CD4-positive, alpha-beta T cell treated with Interleukin-15 for 4 hours (primary cell): Measurements from ENCODE around the gene TMCO5A.
A peak's percentile ranks its signal among the peaks of the same experiment; 100 is the strongest.
"Not testable (repeated sequence)": the region's sequence is repeated elsewhere in the genome, so short reads cannot be mapped to it uniquely, and the experiment has no call there.

Experiments
- DNase-seq: peaks from one replicate; pipeline ENCODE4 v3.0.0-alpha.2; 2020; ENCODE audit warnings: low spot score

TMCO5A gene

GRCh38 chr15:37934340-37934739 is at the start of gene TMCO5A:
TSS of gene TMCO5A (plus strand) at chr15:37934640. CDS start at chr15:37936324, 1,684 bp downstream.
- no peak for DNase-seq

GRCh38 chr15:37885651-37886050 is 48.8 kb upstream of the TMCO5A start:
- no peak for DNase-seq

GRCh38 chr15:37888356-37888755 is 46.1 kb upstream of the TMCO5A start:
- DNase-seq = no peak

- peak; percentile 6 for DNase-seq
Measured at GRCh38 chr15:37891766-37892368, 42.6 kb upstream of the TMCO5A start.

- no peak for DNase-seq
Measured at GRCh38 chr15:37893309-37893708, 41.1 kb upstream of the TMCO5A start.

GRCh38 chr15:37898362-37898761 is 36.1 kb upstream of the TMCO5A start:
- no peak for DNase-seq

GRCh38 chr15:37900326-37901221 is 33.9 kb upstream of the TMCO5A start:
- no peak for DNase-seq

GRCh38 chr15:37902126-37902525 is 32.3 kb upstream of the TMCO5A start:
- no peak for DNase-seq

GRCh38 chr15:37903919-37904625 is 30.4 kb upstream of the TMCO5A start:
- no peak for DNase-seq

GRCh38 chr15:37907136-37907535 is 27.3 kb upstream of the TMCO5A start:
- DNase-seq = no peak

GRCh38 chr15:37921527-37922385 is 12.7 kb upstream of the TMCO5A start:
- DNase-seq = no peak

- DNase-seq = no peak
Measured at GRCh38 chr15:37926136-37926535, 8.3 kb upstream of the TMCO5A start.

- no peak for DNase-seq
Measured at GRCh38 chr15:37929238-37929637, 5.2 kb upstream of the TMCO5A start.

- no peak for DNase-seq
Measured at GRCh38 chr15:37931321-37931720, 3.1 kb upstream of the TMCO5A start.

GRCh38 chr15:37931868-37932267 is 2.6 kb upstream of the TMCO5A start:
- no peak for DNase-seq

- no peak for DNase-seq
Measured at GRCh38 chr15:37932549-37932948, 1.9 kb upstream of the TMCO5A start.

GRCh38 chr15:37933666-37934065 is 774 bp upstream of the TMCO5A start:
- no peak for DNase-seq

GRCh38 chr15:37940876-37941275 is 6.4 kb downstream of the TMCO5A start:
- DNase-seq = no peak

GRCh38 chr15:37941779-37942178 is 7.3 kb downstream of the TMCO5A start:
- no peak for DNase-seq

- DNase-seq = no peak
Measured at GRCh38 chr15:37951999-37952398, 17.6 kb downstream of the TMCO5A start.

- not testable (repeated sequence) for DNase-seq
Measured at GRCh38 chr15:37960742-37961141, 26.3 kb downstream of the TMCO5A start.

GRCh38 chr15:37967788-37968187 is 33.3 kb downstream of the TMCO5A start:
- no peak for DNase-seq
